OCI-LY3 (cell line): ENCODE data around the gene MRPL42.

ENCODE experiments used
- EZH2phosphoT487 ChIP-seq: fragments of 200-600 bp; shearing (Covaris generic); IDR thresholded peaks from 2 replicates; pipeline ENCODE4 v1.6.1; 2018; ENCODE audit warnings: antibody characterized with exemption, mixed run types, low read depth
- TF ChIP-seq, protein P1 (sequence below): fragments of 200-600, 300-600 bp; sonication (generic); IDR thresholded peaks from 2 replicates; pipeline ENCODE4 v1.5.1; 2014; ENCODE audit warnings: antibody characterized with exemption, low read length, low read depth

DNA sequence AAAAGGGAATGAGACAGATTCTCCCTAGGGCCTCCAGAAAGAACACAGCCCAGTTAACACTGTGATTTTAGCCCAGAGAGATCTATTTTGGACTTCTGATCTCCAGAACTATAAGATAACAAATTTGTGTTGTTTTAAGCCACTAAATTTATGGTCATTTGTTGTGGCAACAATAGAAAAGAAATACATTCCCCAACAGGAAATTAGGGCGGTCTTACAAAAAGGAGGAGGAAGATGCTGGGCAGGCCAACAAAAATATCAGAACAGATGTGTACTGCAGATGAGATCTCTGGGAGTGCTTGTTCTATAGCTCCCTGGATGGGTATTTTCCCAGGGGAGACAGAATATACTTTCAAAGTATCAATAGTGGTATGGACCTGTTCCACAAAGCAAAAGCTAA lies 73.2 kb downstream of the MRPL42 start:
- TF ChIP-seq, protein P1, sequence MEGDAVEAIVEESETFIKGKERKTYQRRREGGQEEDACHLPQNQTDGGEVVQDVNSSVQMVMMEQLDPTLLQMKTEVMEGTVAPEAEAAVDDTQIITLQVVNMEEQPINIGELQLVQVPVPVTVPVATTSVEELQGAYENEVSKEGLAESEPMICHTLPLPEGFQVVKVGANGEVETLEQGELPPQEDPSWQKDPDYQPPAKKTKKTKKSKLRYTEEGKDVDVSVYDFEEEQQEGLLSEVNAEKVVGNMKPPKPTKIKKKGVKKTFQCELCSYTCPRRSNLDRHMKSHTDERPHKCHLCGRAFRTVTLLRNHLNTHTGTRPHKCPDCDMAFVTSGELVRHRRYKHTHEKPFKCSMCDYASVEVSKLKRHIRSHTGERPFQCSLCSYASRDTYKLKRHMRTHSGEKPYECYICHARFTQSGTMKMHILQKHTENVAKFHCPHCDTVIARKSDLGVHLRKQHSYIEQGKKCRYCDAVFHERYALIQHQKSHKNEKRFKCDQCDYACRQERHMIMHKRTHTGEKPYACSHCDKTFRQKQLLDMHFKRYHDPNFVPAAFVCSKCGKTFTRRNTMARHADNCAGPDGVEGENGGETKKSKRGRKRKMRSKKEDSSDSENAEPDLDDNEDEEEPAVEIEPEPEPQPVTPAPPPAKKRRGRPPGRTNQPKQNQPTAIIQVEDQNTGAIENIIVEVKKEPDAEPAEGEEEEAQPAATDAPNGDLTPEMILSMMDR: no peak
- no peak for TF ChIP-seq EZH2phosphoT487
